SK-N-SH (cell line): ENCODE data around the gene NFIX. TPM values are rescaled to one million over a fixed set of nuclear protein-coding genes. Genes with fewer than 3 reads are reported as not detected.

Experiments
- CTCF ChIA-PET: fragments of 300-600, 350-600 bp; formaldehyde crosslinking; extraction: SDS; loops from one replicate; lab custom pipeline; 2021; lab: Yijun Ruan, JAX
- POLR2A ChIA-PET: fragments of 350-600 bp; sonication (Branson Sonifier 250); formaldehyde crosslinking; extraction: SDS; loops from one replicate; lab custom pipeline; 2020; ENCODE audit warnings: antibody characterized with exemption, inconsistent platforms; lab: Yijun Ruan, JAX
- DNase-seq: peaks from one replicate; pipeline ENCODE4 v3.0.0; 2012
- H2AFZ ChIP-seq: fragments of 200-600 bp; sonication (generic); 2 replicates; pipeline ENCODE4 v1.8.1; 2016; ENCODE audit warnings: antibody characterized with exemption, mild to moderate bottlenecking, low read depth
- H3F3A ChIP-seq: fragments of 200-600 bp; sonication (generic); replicated peaks from 2 replicates; pipeline ENCODE3; 2016; ENCODE audit warnings: antibody characterized with exemption, mild to moderate bottlenecking; ENCODE audit not compliant: insufficient read depth
- H3K27ac ChIP-seq, 2 experiments: fragments of 200-500 bp in 1 of 2; fragments of 200-600 bp in 1 of 2; sonication (Bioruptor generic) in 1 of 2; sonication (generic), shearing (Covaris generic) in 1 of 2; 2 replicates each; pipeline versions ENCODE4 v1.5.1 to v1.6.1; 2014 to 2016; ENCODE audit warnings: low read depth in 2 of 2, inconsistent platforms in 1 of 2, low read length in 1 of 2, mild to moderate bottlenecking in 1 of 2, mixed read lengths in 1 of 2
- H3K27me3 ChIP-seq: fragments of 200-600 bp; sonication (generic), shearing (Covaris generic); 2 replicates; pipeline ENCODE4 v1.6.1; 2016; ENCODE audit warnings: mixed run types; ENCODE audit not compliant: insufficient read depth
- H3K36me3 ChIP-seq, 2 experiments: fragments of 200-500 bp in 1 of 2; fragments of 200-600 bp in 1 of 2; sonication (Bioruptor generic) in 1 of 2; sonication (generic) in 1 of 2; replicated peaks in 1 of 2; 2 replicates each; pipeline versions ENCODE3 to v1.5.1; 2014 to 2016; ENCODE audit warnings: low read length in 1 of 2, mild to moderate bottlenecking in 1 of 2; ENCODE audit not compliant: insufficient read depth in 2 of 2, control insufficient read depth in 1 of 2
- H3K4me1 ChIP-seq, 2 experiments: fragments of 200-500 bp in 1 of 2; fragments of 200-600 bp in 1 of 2; sonication (Bioruptor generic) in 1 of 2; sonication (generic), shearing (Covaris generic) in 1 of 2; 2 replicates each; pipeline versions ENCODE4 v1.5.1 to v1.6.1; 2014 to 2016; ENCODE audit warnings: low read depth in 1 of 2, low read length in 1 of 2, mixed run types in 1 of 2; ENCODE audit not compliant: insufficient read depth in 2 of 2, control insufficient read depth in 1 of 2
- H3K4me2 ChIP-seq: fragments of 200-600 bp; sonication (generic), shearing (Covaris generic); 2 replicates; pipeline ENCODE4 v1.6.1; 2017; ENCODE audit warnings: mixed run types
- H3K4me3 ChIP-seq, 2 experiments: fragments of 200-500 bp in 1 of 2; fragments of 200-600 bp in 1 of 2; sonication (Bioruptor generic) in 1 of 2; sonication (generic), shearing (Covaris generic) in 1 of 2; 2 replicates each; pipeline versions ENCODE4 v1.5.1 to v1.8.1; 2014 to 2016; ENCODE audit warnings: low read depth in 2 of 2, inconsistent platforms in 1 of 2, low read length in 1 of 2, mild to moderate bottlenecking in 1 of 2, mixed read lengths in 1 of 2, moderate library complexity in 1 of 2
- H3K79me2 ChIP-seq: fragments of 200-600 bp; sonication (generic); 2 replicates; pipeline ENCODE4 v1.8.1; 2017; ENCODE audit warnings: mild to moderate bottlenecking; ENCODE audit not compliant: insufficient read depth
- H3K9ac ChIP-seq: fragments of 200-600 bp; sonication (generic); 2 replicates; pipeline ENCODE4 v1.6.1; 2017; ENCODE audit warnings: mixed run types
- H3K9me2 ChIP-seq: fragments of 200-600 bp; sonication (generic); 2 replicates; pipeline ENCODE4 v1.6.1; 2017; ENCODE audit warnings: mixed run types
- H3K9me3 ChIP-seq: fragments of 200-600 bp; sonication (generic); 2 replicates; pipeline ENCODE4 v1.6.1; 2017; ENCODE audit warnings: mixed run types, mild to moderate bottlenecking, moderate library complexity
- H4K20me1 ChIP-seq: fragments of 200-600 bp; sonication (generic); 2 replicates; pipeline ENCODE4 v1.6.1; 2017; ENCODE audit warnings: mild to moderate bottlenecking, mixed run types; ENCODE audit not compliant: insufficient read depth
- CHD2 ChIP-seq: fragments of 150-350 bp; IDR thresholded peaks from 2 replicates; pipeline ENCODE4 v1.6.1; 2018; ENCODE audit warnings: low read length; ENCODE audit not compliant: partially characterized antibody
- ELF1 ChIP-seq: IDR thresholded peaks from 2 replicates; pipeline ENCODE4 v1.4.0; 2012
- FOXM1 ChIP-seq: IDR thresholded peaks from 2 replicates; pipeline ENCODE4 v1.4.0; 2012; ENCODE audit warnings: low read depth, mild to moderate bottlenecking
- MAX ChIP-seq: IDR thresholded peaks from 2 replicates; pipeline ENCODE4 v1.4.0; 2012; ENCODE audit warnings: low read depth
- MXI1 ChIP-seq: IDR thresholded peaks from 2 replicates; pipeline ENCODE4 v1.6.1; 2012; ENCODE audit warnings: mild to moderate bottlenecking, low read depth, low read length, improper control_type of control experiment
- NRF1 ChIP-seq: IDR thresholded peaks from 2 replicates; pipeline ENCODE4 v1.6.1; 2012; ENCODE audit warnings: low read depth, mild to moderate bottlenecking, low read length
- RCOR1 ChIP-seq: fragments of 150-350 bp; IDR thresholded peaks from 2 replicates; pipeline ENCODE4 v1.6.1; 2017; ENCODE audit warnings: antibody characterized with exemption, low read length
- REST ChIP-seq: IDR thresholded peaks from 2 replicates; pipeline ENCODE4 v1.6.1; 2012; ENCODE audit warnings: mild to moderate bottlenecking, low read depth, low read length, moderate library complexity
- SMC3 ChIP-seq: IDR thresholded peaks from 2 replicates; pipeline ENCODE4 v1.6.1; 2012; ENCODE audit warnings: low read depth, low read length, improper control_type of control experiment
- TEAD4 ChIP-seq: IDR thresholded peaks from 2 replicates; pipeline ENCODE4 v1.4.0; 2012; ENCODE audit warnings: mild to moderate bottlenecking, borderline replicate concordance; ENCODE audit not compliant: insufficient read depth
- USF1 ChIP-seq: IDR thresholded peaks from 2 replicates; pipeline ENCODE4 v1.4.0; 2012; ENCODE audit warnings: low read depth, borderline replicate concordance
- WGBS: methylation state at CpG from one replicate; pipeline ENCODE4 v1.1.6; 2017; ENCODE audit warnings: low lambda C conversion rate; 5-methylcytosine and 5-hydroxymethylcytosine counted together
- polyA plus RNA-seq, 3 experiments: library from polyadenylated mRNA; depleted of rRNA; stranded (reverse); fragments of >200 nt; gene quantifications; 2 replicates each; pipeline ENCODE4 v1.2.3, GENCODE V29; 2012

Gene NFIX
- polyA plus RNA-seq, 1 of the 3 experiments (the other 2 are of a cell fraction) = 14.8 TPM

DNA sequence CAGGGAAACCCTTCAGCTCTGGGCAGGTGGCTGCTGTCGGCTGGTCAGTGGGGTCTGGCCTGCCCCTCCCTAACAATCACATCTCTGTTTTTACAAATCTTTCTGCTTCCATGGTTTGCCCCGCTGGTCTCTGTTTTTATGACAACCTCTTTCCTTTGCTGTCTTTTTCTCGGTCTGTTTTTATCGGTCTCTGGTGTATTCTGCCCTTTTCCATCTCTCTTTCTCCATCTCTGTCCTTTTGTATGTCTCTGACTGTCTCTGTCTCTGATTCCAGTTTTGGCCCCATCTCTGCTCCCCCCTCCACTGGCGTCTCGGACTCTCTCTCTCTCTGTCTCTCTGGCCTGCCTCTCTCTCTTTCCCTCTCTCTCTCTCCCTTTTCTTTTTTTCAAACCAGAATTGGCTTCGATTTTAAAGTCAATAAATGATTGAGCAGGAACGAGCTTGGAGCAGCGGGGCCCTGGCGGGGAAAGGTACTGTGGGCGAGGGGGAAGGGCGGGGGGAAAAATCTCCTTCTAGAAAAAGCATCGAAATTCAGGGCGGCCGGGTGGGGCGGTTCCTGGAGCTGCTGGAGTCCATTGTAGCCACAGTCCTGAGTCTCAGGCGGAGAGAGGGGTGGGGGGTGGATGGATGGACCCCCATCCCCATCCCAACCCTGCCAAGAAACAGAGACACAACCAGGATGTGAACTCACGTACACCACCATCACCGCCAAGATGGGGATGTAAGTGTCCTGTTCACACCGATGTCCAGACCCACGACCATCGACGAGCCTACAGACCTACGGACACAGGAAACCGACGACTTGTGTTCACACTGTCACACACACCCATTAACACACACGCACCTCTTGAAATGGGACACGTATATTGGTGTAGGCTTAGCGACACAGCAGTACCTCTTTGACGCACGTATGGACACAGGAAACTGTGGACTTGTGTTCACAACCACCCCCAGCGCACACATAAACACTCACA lies 3.0 kb downstream of the NFIX start (continued):
- TF ChIP-seq REST = no peak
- no peak for TF ChIP-seq CHD2
- no peak for TF ChIP-seq TEAD4

DNA sequence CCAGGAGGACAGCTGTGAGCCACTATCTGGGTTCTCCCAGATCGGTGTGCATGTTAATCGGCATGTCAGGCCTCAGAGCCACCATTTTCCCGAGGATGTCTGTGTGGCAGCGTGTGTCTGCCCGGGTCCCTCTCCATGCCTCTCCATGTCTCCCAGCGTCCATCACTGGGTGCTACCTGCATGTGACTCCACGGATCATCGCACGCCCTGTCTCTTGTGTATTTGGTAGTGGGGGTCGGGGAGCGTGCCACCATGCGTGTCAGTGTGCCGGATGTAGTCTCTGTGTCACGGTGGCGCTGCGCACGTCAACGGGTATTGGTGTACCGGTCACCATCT lies 5.9 kb downstream of the NFIX start:
- H3K9ac ChIP-seq = no peak overlapping the region
- no peak for DNase-seq
- POLR2A ChIA-PET = no interaction called here
- no peaks in the 10 kb centered on the region for H3F3A ChIP-seq
- no peak overlapping the region for H3K4me3 ChIP-seq
- H4K20me1 ChIP-seq = peaks cover 9% of the 10 kb centered on the region; the same call in 1 of the 2 replicates
- H2AFZ ChIP-seq = no peak overlapping the region
- H3K4me1 ChIP-seq = peaks cover 0 to 9% of the 10 kb centered on the region in 2 experiments; a peak in 1 of 4 replicates
- H3K4me2 ChIP-seq = no peak overlapping the region
- peaks cover 48% of the 10 kb centered on the region for H3K79me2 ChIP-seq
- TF ChIP-seq USF1 (no peak), FOXM1 (no peak)
- H3K27me3 ChIP-seq = no peaks in the 10 kb centered on the region
- 90% methylated on average over 8 of the region's 19 CpGs for WGBS
- CTCF ChIA-PET = interaction anchor here (0.8 to 2.3 kb wide), 4 partner anchors 9 to 93 kb away, joined by 3 to 8 read pairs (median 6); no protein-coding TSS in a partner anchor
- no peak overlapping the region for H3K27ac ChIP-seq
- no peaks in the 10 kb centered on the region for H3K9me3 ChIP-seq
- H3K36me3 ChIP-seq = no peaks in the 10 kb centered on the region
- no peaks in the 10 kb centered on the region for H3K9me2 ChIP-seq

DNA sequence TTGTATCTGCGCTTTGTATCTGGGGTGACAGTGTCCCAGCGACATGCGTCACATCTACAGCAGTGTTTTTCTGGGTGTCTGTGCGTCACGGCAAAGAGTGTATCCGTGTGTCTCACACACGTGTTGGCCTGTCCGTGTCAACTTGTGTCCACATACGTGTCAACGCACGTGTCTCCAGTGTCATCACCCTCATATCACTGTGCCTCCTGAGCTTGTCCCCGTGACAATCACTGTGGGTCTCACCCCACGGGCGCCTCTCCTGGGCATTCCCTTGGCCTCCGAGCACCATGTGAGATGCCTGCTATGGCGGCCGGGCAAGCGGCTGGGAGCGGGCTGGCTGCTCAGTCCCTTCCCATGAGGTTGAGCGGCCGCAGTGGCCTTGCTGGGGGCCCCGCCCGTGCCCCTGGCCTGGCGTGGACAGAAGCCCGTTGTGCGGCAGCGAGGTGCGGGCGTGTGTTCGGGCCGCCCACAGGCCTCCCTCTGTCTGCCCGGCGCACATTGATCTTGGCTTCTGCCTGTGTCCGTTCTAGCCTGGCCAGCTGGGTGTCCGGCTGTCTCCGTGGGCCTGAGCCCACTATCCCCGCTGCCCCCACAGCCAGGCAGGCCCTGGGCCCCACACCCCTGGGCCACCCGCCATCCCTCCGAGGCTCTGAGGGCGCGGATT lies 6.4 kb downstream of the NFIX start:
- TF ChIP-seq MAX = no peak
- TF ChIP-seq NRF1 = no peak
- no peak for TF ChIP-seq RCOR1
- no peak for TF ChIP-seq SMC3
- no peak for TF ChIP-seq ELF1
- TF ChIP-seq MXI1 = no peak
- no peak overlapping the region for H3K4me2 ChIP-seq
- ChIA-PET POLR2A (no interaction called here), CTCF (interaction anchor here (1.2 to 2.9 kb wide), 4 partner anchors 18 to 92 kb away, joined by 3 to 10 read pairs (median 7); no protein-coding TSS in a partner anchor)
- peaks cover 43% of the 10 kb centered on the region for H3K79me2 ChIP-seq
- H3K27me3 ChIP-seq = no peaks in the 10 kb centered on the region
- H3K36me3 ChIP-seq = no peaks in the 10 kb centered on the region
- 96% methylated on average over 41 of the region's 41 CpGs for WGBS
- H3F3A ChIP-seq = no peaks in the 10 kb centered on the region
- no peak overlapping the region for H2AFZ ChIP-seq
- H3K4me3 ChIP-seq = no peak overlapping the region
- DNase-seq = no peak
- no peaks in the 10 kb centered on the region for H3K9me3 ChIP-seq
- no peak overlapping the region for H3K27ac ChIP-seq
- H3K9me2 ChIP-seq = no peaks in the 10 kb centered on the region
- H3K4me1 ChIP-seq = peaks cover 0 to 7% of the 10 kb centered on the region in 2 experiments; a peak in 1 of 4 replicates
- peaks cover 9% of the 10 kb centered on the region; the same call in 1 of the 2 replicates for H4K20me1 ChIP-seq
- no peak overlapping the region for H3K9ac ChIP-seq
